ENCODE data around the gene FAT3.

FAT3 gene

DNA sequence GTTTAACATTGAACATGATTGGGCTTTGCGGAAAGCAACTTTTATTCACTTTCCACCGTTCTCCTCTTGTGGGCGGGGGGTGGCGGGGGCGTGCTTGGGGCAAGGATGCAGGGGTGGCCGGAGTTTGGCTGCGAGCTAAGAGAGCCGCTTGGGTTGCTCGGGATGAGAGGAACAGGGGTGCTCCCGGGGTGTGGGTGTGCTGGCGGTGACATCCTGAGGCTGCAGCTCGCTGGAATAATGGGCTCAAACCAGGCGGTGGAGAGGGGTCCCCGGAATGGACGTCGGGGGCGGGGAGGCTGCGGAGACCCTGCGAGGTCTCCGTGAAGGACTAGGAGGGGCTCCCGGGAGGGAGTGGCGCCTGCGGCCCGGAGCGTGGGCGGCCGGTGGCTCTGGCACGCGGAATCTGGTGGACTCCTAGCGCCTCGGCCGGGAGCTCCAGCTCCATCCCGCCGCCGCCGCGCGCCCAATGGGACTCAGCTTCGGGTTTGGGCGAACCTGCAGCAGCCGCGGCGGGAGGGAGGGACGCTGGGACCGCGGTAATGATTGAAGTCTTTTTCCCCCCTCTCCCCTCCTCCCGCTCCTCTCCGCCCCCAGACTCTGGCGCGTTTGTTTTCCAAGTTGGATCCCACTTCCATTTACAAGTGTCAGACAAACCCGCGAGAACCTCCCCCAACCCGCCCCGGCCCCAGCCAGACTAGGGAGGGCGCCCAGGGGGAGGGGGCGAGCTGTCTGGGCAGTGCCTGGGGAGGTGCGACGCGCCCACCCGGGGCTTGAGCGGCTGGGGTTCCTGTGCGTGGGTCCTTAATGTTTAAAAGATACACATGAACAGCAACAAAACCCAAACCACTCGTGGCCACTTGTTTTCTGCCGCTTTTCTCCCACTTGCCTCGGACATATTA, 2.0 kb downstream of the FAT3 start:
- no peak overlapping the region for H3K27ac ChIP-seq
- no peaks in the 10 kb centered on the region for H3K36me3 ChIP-seq (ENCODE audit: control insufficient read depth, insufficient read depth, low read length)
- H3K9ac ChIP-seq, result no peak overlapping the region
- H3K9me3 ChIP-seq (ENCODE audit: control insufficient read depth, low read length), result no peaks in the 10 kb centered on the region
- H3K4me3 ChIP-seq (ENCODE audit: low read depth, low read length), result no peak overlapping the region
- H3K27me3 ChIP-seq (ENCODE audit: control insufficient read depth, insufficient read depth, low read length), result no peaks in the 10 kb centered on the region
- H2AFZ ChIP-seq, result no peak overlapping the region
- H3K79me2 ChIP-seq, result no peaks in the 10 kb centered on the region
- H3K4me1 ChIP-seq, result no peaks in the 10 kb centered on the region
- H3K4me2 ChIP-seq (ENCODE audit: low read length), result peak overlapping the region; percentile 26
- TF ChIP-seq CTCF (IDR thresholded peaks at IDR 0.05), result no peak

DNA sequence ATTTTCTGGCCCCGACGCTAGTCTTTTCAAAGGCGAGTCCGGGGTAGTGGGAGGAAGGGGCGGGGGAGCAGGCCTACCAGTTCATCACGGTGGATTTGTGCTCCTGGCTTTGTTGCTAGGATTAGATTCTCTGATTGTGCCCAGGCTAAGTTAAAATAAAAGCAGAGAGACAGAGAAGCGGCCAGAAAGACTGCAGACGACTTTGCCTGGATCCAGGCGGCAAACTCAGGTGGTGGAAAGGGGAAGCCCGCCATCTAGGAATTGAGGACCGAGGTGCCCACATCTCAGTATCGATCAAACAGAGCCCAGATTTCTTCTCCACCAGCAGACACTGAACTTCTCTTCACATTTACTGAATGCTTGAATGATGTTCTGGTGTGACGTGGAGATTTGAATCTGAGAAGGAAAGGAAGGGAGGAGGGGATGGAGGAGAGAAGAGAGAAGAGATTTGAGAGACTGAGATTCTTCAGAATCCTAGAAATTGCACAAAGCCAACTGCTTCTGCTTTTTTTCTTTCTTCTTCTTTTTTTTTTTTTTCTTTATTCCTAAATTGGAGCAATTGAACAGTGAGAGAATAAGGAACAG, 2.7 kb downstream of the FAT3 start:
- no peaks in the 10 kb centered on the region for H3K36me3 ChIP-seq (ENCODE audit: control insufficient read depth, insufficient read depth, low read length)
- H2AFZ ChIP-seq, result no peak overlapping the region
- no peaks in the 10 kb centered on the region for H3K79me2 ChIP-seq
- peak overlapping the region; percentile 26 for H3K4me2 ChIP-seq (ENCODE audit: low read length)
- H3K4me1 ChIP-seq, result no peaks in the 10 kb centered on the region
- TF ChIP-seq CTCF (IDR thresholded peaks at IDR 0.05), result no peak
- H3K27me3 ChIP-seq (ENCODE audit: control insufficient read depth, insufficient read depth, low read length), result no peaks in the 10 kb centered on the region
- no peak overlapping the region for H3K4me3 ChIP-seq (ENCODE audit: low read depth, low read length)
- no peak overlapping the region for H3K27ac ChIP-seq
- no peaks in the 10 kb centered on the region for H3K9me3 ChIP-seq (ENCODE audit: control insufficient read depth, low read length)
- no peak overlapping the region for H3K9ac ChIP-seq

GRCh38 chr11:92227959-92228935, 3.6 kb downstream of the FAT3 start:
- Histone ChIP-seq H2AFZ (no peak overlapping the region), H3K9me3 (ENCODE audit: control insufficient read depth, low read length) (no peaks in the 10 kb centered on the region), H3K4me3 (ENCODE audit: low read depth, low read length) (no peak overlapping the region), H3K4me2 (ENCODE audit: low read length) (no peak overlapping the region), H3K27ac (no peak overlapping the region), H3K79me2 (no peaks in the 10 kb centered on the region), H3K27me3 (ENCODE audit: control insufficient read depth, insufficient read depth, low read length) (no peaks in the 10 kb centered on the region), H3K9ac (no peak overlapping the region), H3K4me1 (no peaks in the 10 kb centered on the region), H3K36me3 (ENCODE audit: control insufficient read depth, insufficient read depth, low read length) (no peaks in the 10 kb centered on the region)
- no peak for TF ChIP-seq CTCF (IDR thresholded peaks at IDR 0.05)

GRCh38 chr11:92236856-92237255, 12.2 kb downstream of the FAT3 start:
- Histone ChIP-seq H3K4me3 (ENCODE audit: low read depth, low read length) (no peak overlapping the region), H3K4me2 (ENCODE audit: low read length) (no peak overlapping the region)

More at GRCh38 chr11:92236856-92237255, 12.2 kb downstream of the FAT3 start:
- Histone ChIP-seq H3K27me3 (ENCODE audit: control insufficient read depth, insufficient read depth, low read length) (no peaks in the 10 kb centered on the region), H2AFZ (no peak overlapping the region), H3K4me1 (no peaks in the 10 kb centered on the region), H3K9ac (no peak overlapping the region), H3K79me2 (no peaks in the 10 kb centered on the region), H3K27ac (no peak overlapping the region), H3K9me3 (ENCODE audit: control insufficient read depth, low read length) (no peaks in the 10 kb centered on the region), H3K36me3 (ENCODE audit: control insufficient read depth, insufficient read depth, low read length) (no peaks in the 10 kb centered on the region)
- TF ChIP-seq CTCF (IDR thresholded peaks at IDR 0.05), result no peak

All from parathyroid adenoma (tissue), 2 donors.